ENCODE measurements around the gene PPFIA1.

GRCh38 chr11:70430671-70431574 is 160.4 kb downstream of the PPFIA1 start:
- TF ChIP-seq CTCF (IDR thresholded peaks at IDR 0.05) (no peak), POLR2AphosphoS5 (IDR thresholded peaks at IDR 0.05) (no peak), POLR2A (IDR thresholded peaks at IDR 0.05; ENCODE audit: low read depth) (no peak), EP300 (IDR thresholded peaks at IDR 0.05) (no peak)
